ENCODE results near the gene USP21.

The USP21 gene

DNA sequence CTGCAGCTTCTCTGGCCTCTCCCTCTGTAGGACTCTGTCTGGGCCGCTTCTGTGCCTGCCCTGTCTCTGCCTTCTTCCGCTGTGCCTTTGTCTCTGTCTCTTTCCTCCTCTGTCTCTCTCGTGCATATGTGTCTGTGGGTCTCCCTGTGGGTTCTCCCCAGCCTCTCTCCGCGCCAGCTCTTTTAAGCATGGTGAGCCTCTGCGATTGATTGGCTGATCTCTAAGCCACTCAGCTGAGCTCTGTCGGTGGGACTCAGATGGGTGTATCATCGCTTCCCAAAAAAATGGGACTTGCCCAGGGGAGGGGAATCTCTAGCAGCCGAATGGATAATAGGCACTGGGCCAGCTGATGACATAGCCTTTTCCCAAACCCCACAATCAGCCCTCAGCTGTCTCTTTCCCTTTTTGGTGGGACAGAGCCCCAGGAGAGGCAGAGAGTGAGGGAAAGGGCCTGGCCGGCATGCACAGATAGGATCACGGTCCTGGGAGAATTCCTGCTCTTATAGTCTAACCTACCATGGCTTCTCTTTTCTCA lies 39.7 kb downstream of the USP21 start, which contains the start of gene ADAMTS4:
Gene ADAMTS4, minus strand, starts transcription at position 158 of the 535 bp plus-strand sequence. CDS start 427 bp downstream, outside the sequence.
- H3K4me3 ChIP-seq (ENCODE audit: low read length), result peak within 1 kb of the TSS; percentile 31
- no peak within 1 kb of the TSS for H3K27ac ChIP-seq (ENCODE audit: low read length)
- peaks cover 50% of the 10 kb centered on the region for H3K4me1 ChIP-seq (ENCODE audit: control insufficient read depth, low read depth, low read length)
- H3K9ac ChIP-seq (ENCODE audit: low read length), result peak within 1 kb of the TSS; percentile 19
- no peaks in the 10 kb centered on the region for H3K9me3 ChIP-seq (ENCODE audit: control insufficient read depth, low read depth, low read length)
- H3K36me3 ChIP-seq (ENCODE audit: control insufficient read depth, low read depth, low read length), result peaks cover 6% of the 10 kb centered on the region
- H3K27me3 ChIP-seq (ENCODE audit: control insufficient read depth, insufficient read depth, low read length), result no peaks in the 10 kb centered on the region

DNA sequence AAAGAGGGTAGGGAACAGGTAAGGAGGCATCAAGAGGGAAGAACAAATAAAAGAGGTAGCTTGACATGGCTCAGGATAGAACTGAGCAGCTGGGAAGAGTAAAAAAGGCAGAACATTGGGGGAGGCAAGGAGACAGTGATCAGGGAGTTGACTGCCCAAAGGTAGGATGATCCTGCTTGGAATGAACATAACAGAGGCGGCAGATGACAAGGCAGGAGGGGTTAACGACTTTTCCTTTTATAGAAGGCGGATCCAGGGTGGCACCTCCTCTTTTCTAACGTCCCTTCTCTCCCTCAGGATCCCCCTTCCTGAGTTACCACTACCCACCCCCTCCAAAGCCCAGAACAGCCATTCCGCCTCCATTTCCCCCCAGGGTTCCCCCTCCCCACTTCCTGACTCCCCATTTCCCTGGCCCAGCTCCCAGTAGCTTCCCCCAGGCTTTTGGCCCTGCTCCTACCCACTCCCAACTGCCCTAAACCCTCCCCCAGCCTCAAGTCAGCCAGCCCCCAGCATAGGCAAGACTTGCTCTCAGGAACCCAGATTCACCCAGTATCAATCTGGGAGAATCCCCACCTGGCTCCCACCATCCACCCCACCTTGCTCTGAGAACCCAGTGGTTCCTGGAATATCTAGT lies 40.3 kb downstream of the USP21 start:
- Histone ChIP-seq H3K27me3 (ENCODE audit: control insufficient read depth, insufficient read depth, low read length) (no peaks in the 10 kb centered on the region), H3K4me1 (ENCODE audit: control insufficient read depth, low read depth, low read length) (peaks cover 50% of the 10 kb centered on the region), H3K9ac (ENCODE audit: low read length) (peak overlapping the region; percentile 19), H3K4me3 (ENCODE audit: low read length) (no peak overlapping the region), H3K9me3 (ENCODE audit: control insufficient read depth, low read depth, low read length) (no peaks in the 10 kb centered on the region), H3K36me3 (ENCODE audit: control insufficient read depth, low read depth, low read length) (peaks cover 12% of the 10 kb centered on the region), H3K27ac (ENCODE audit: low read length) (no peak overlapping the region)

GRCh38 chr1:161200421-161200991 lies 41.2 kb downstream of the USP21 start:
- no peak overlapping the region for H3K4me3 ChIP-seq (ENCODE audit: low read length)
- H3K36me3 ChIP-seq (ENCODE audit: control insufficient read depth, low read depth, low read length), result peaks cover 8% of the 10 kb centered on the region
- peak overlapping the region; percentile 92 for H3K9ac ChIP-seq (ENCODE audit: low read length)
- no peaks in the 10 kb centered on the region for H3K27me3 ChIP-seq (ENCODE audit: control insufficient read depth, insufficient read depth, low read length)
- no peaks in the 10 kb centered on the region for H3K9me3 ChIP-seq (ENCODE audit: control insufficient read depth, low read depth, low read length)
- peak overlapping the region; percentile 45 for H3K27ac ChIP-seq (ENCODE audit: low read length)
- peaks cover 50% of the 10 kb centered on the region for H3K4me1 ChIP-seq (ENCODE audit: control insufficient read depth, low read depth, low read length)

GRCh38 chr1:161200992-161201835 lies 41.9 kb downstream of the USP21 start:
- H3K9ac ChIP-seq (ENCODE audit: low read length), result peak overlapping the region; percentile 92
- H3K27me3 ChIP-seq (ENCODE audit: control insufficient read depth, insufficient read depth, low read length), result no peaks in the 10 kb centered on the region
- peak overlapping the region; percentile 97 for H3K4me3 ChIP-seq (ENCODE audit: low read length)
- peak overlapping the region; percentile 45 for H3K27ac ChIP-seq (ENCODE audit: low read length)
- H3K9me3 ChIP-seq (ENCODE audit: control insufficient read depth, low read depth, low read length), result no peaks in the 10 kb centered on the region
- peaks cover 9% of the 10 kb centered on the region for H3K36me3 ChIP-seq (ENCODE audit: control insufficient read depth, low read depth, low read length)
- peaks cover 50% of the 10 kb centered on the region for H3K4me1 ChIP-seq (ENCODE audit: control insufficient read depth, low read depth, low read length)

DNA sequence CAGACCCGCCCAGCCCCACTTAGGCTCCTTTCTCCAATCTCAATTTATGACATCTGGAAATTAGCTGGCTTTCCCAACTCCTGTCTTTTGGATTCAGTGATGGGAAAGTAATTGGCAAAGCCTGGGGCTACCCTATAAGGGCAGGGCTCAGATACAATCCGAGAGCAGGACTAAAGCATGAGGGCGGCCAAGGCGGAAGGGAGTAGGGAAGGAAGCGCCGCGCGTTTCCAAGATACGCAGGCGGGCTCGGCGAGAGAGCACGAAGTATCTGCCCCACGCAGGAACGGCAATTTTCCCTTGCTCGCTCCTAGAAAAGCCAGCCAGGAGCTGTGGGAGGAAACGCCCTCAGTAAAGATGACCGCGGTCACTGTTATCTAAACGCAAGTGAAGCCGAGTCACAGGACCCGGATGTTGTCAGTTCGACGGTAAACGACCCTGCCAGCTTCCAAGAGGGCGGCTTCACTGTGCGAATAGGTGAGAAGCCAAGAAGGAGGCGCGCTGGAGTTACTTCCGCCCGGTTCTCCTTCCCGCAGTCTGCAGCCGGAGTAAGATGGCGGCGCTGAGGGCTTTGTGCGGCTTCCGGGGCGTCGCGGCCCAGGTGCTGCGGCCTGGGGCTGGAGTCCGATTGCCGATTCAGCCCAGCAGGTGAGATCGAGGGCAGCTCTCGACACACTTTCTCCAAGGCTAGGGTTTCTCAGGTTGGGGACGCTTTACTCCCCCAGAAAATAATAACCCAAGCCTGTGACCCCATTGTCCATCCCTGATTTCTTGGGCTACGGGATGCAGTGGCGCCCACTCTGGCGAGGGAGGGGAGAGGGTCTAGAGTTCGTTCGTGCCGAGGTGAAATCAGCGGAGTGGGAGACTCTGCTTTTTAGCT lies 42.8 kb downstream of the USP21 start, which contains the start of gene NDUFS2:
Gene NDUFS2, plus strand, starts transcription at position 532 of the 877 bp plus-strand sequence. Its CDS starts 19 bp downstream, at position 551.
- H3K9ac ChIP-seq (ENCODE audit: low read length), result peak within 1 kb of the TSS; percentile 92
- no peaks in the 10 kb centered on the region for H3K27me3 ChIP-seq (ENCODE audit: control insufficient read depth, insufficient read depth, low read length)
- H3K9me3 ChIP-seq (ENCODE audit: control insufficient read depth, low read depth, low read length), result no peaks in the 10 kb centered on the region
- peaks cover 18% of the 10 kb centered on the region for H3K36me3 ChIP-seq (ENCODE audit: control insufficient read depth, low read depth, low read length)
- H3K4me1 ChIP-seq (ENCODE audit: control insufficient read depth, low read depth, low read length), result peaks cover 44% of the 10 kb centered on the region
- peak within 1 kb of the TSS; percentile 77 for H3K27ac ChIP-seq (ENCODE audit: low read length)
- peak within 1 kb of the TSS; percentile 97 for H3K4me3 ChIP-seq (ENCODE audit: low read length)

DNA sequence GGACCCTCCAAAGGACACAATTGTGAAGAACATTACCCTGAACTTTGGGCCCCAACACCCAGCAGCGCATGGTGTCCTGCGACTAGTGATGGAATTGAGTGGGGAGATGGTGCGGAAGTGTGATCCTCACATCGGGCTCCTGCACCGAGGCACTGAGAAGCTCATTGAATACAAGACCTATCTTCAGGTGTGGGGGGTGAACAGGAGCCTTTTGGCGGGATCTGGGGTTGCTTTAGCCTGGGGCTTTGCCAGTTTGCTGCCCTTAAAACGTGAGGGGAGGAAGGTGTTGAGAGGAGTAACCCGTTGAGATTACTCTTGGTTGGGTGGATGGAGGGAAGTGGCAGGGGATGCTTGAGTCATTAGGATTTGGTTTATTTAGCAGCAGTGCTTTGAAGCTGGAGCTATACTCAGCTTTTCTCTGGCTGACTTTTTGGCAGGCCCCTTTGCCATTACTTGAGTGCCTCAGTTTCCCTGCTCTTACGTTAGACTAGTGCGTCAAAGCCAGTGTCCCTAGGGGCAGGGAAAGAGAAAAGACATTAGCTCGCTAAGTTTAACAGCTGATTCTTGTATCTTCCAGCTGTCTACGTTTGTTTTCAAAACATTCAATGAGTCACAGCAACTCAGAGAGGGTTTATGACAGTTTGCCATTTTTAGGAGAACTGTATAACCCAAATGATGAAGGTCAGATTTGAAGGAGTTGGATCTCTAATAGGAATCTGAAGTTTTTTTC lies 47.3 kb downstream of the USP21 start:
- H3K9ac ChIP-seq (ENCODE audit: low read length), result no peak overlapping the region
- H3K27ac ChIP-seq (ENCODE audit: low read length), result no peak overlapping the region
- peaks cover 6% of the 10 kb centered on the region for H3K4me1 ChIP-seq (ENCODE audit: control insufficient read depth, low read depth, low read length)
- H3K27me3 ChIP-seq (ENCODE audit: control insufficient read depth, insufficient read depth, low read length), result no peaks in the 10 kb centered on the region
- peaks cover 48% of the 10 kb centered on the region for H3K36me3 ChIP-seq (ENCODE audit: control insufficient read depth, low read depth, low read length)
- no peak overlapping the region for H3K4me3 ChIP-seq (ENCODE audit: low read length)
- H3K9me3 ChIP-seq (ENCODE audit: control insufficient read depth, low read depth, low read length), result no peaks in the 10 kb centered on the region

GRCh38 chr1:161207173-161207572 lies 47.9 kb downstream of the USP21 start:
- H3K9me3 ChIP-seq (ENCODE audit: control insufficient read depth, low read depth, low read length), result no peaks in the 10 kb centered on the region
- H3K4me1 ChIP-seq (ENCODE audit: control insufficient read depth, low read depth, low read length), result peaks cover 3% of the 10 kb centered on the region
- no peak overlapping the region for H3K4me3 ChIP-seq (ENCODE audit: low read length)
- no peaks in the 10 kb centered on the region for H3K27me3 ChIP-seq (ENCODE audit: control insufficient read depth, insufficient read depth, low read length)
- peaks cover 54% of the 10 kb centered on the region for H3K36me3 ChIP-seq (ENCODE audit: control insufficient read depth, low read depth, low read length)
- H3K9ac ChIP-seq (ENCODE audit: low read length), result no peak overlapping the region
- no peak overlapping the region for H3K27ac ChIP-seq (ENCODE audit: low read length)

DNA sequence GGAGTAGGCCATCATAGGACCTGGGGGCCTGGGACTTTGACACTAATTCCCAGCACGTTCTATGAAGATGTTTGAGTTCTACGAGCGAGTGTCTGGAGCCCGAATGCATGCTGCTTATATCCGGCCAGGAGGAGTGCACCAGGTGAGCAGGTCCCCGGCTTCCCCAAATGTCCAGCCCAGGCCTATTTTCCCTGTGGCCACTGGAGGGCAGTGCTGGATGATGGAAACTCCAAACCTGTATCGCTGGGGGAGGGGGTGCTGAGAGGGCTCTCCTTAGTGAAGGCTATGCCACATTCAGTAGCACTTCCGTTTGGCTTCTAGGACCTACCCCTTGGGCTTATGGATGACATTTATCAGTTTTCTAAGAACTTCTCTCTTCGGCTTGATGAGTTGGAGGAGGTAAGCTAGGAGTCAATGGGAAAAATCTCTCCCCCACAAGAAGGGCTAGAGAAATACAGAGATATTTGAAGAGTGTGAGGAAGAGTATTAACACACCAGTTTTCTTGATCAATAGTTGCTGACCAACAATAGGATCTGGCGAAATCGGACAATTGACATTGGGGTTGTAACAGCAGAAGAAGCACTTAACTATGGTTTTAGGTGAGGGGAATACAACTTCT lies 50.6 kb downstream of the USP21 start:
- no peak overlapping the region for H3K27ac ChIP-seq (ENCODE audit: low read length)
- peaks cover 3% of the 10 kb centered on the region for H3K4me1 ChIP-seq (ENCODE audit: control insufficient read depth, low read depth, low read length)
- H3K27me3 ChIP-seq (ENCODE audit: control insufficient read depth, insufficient read depth, low read length), result no peaks in the 10 kb centered on the region
- H3K9ac ChIP-seq (ENCODE audit: low read length), result no peak overlapping the region
- H3K4me3 ChIP-seq (ENCODE audit: low read length), result no peak overlapping the region
- no peaks in the 10 kb centered on the region for H3K9me3 ChIP-seq (ENCODE audit: control insufficient read depth, low read depth, low read length)
- H3K36me3 ChIP-seq (ENCODE audit: control insufficient read depth, low read depth, low read length), result peaks cover 71% of the 10 kb centered on the region

DNA sequence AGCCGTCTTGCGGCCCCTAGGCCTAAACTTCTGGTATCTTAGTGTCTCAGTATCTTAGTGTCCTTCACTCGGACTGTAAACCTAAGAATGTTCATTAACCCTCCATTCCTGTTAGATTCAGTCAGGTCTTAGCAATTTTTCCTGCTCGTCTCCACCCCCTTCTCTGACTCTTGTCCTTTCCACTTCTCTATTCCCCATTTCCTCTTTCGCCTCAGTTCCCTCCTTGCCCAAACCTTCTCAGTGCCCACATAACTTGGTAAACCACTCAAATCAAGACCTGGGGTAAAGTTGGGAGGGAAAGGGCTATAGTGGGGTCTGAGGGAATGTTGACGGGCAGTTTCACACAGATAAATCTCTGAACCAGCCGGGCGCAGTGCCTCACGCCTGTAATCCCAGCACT lies 55.1 kb downstream of the USP21 start:
- no peaks in the 10 kb centered on the region for H3K9me3 ChIP-seq (ENCODE audit: control insufficient read depth, low read depth, low read length)
- H3K36me3 ChIP-seq (ENCODE audit: control insufficient read depth, low read depth, low read length), result peaks cover 53% of the 10 kb centered on the region
- no peak overlapping the region for H3K9ac ChIP-seq (ENCODE audit: low read length)
- H3K27me3 ChIP-seq (ENCODE audit: control insufficient read depth, insufficient read depth, low read length), result no peaks in the 10 kb centered on the region
- no peak overlapping the region for H3K27ac ChIP-seq (ENCODE audit: low read length)
- no peak overlapping the region for H3K4me3 ChIP-seq (ENCODE audit: low read length)
- H3K4me1 ChIP-seq (ENCODE audit: control insufficient read depth, low read depth, low read length), result peaks cover 16% of the 10 kb centered on the region

- Histone ChIP-seq H3K9me3 (ENCODE audit: control insufficient read depth, low read depth, low read length) (no peaks in the 10 kb centered on the region), H3K4me3 (ENCODE audit: low read length) (no peak within 1 kb of the TSS), H3K27ac (ENCODE audit: low read length) (no peak within 1 kb of the TSS), H3K4me1 (ENCODE audit: control insufficient read depth, low read depth, low read length) (peaks cover 14% of the 10 kb centered on the region), H3K27me3 (ENCODE audit: control insufficient read depth, insufficient read depth, low read length) (no peaks in the 10 kb centered on the region), H3K36me3 (ENCODE audit: control insufficient read depth, low read depth, low read length) (peaks cover 47% of the 10 kb centered on the region), H3K9ac (ENCODE audit: low read length) (no peak within 1 kb of the TSS)
These were observed 55.8 kb downstream of the USP21 start, which contains the start of gene FCER1G for GRCh38 chr1:161215076-161215475. FCER1G (plus strand) TSS chr1:161215295; CDS start chr1:161215322, 27 bp downstream.
